ENCODE results near the gene ZBTB16.

Gene ZBTB16

GRCh38 chr11:114059278-114059983 is at the start of gene ZBTB16:
Gene ZBTB16, plus strand, starts transcription at chr11:114059711. Its CDS starts 3,590 bp downstream, at chr11:114063301.
- DNase-seq, result no peak

GRCh38 chr11:114010931-114011330 is 48.6 kb upstream of the ZBTB16 start:
- DNase-seq, result no peak

GRCh38 chr11:114011443-114011842 is 48.1 kb upstream of the ZBTB16 start:
- DNase-seq, result no peak

GRCh38 chr11:114015117-114015516 is 44.4 kb upstream of the ZBTB16 start:
- DNase-seq, result no peak

- DNase-seq, result no peak
These were observed 42.5 kb upstream of the ZBTB16 start for GRCh38 chr11:114016986-114017385.

GRCh38 chr11:114017723-114018122 is 41.8 kb upstream of the ZBTB16 start:
- DNase-seq, result no peak

GRCh38 chr11:114019046-114019445 is 40.5 kb upstream of the ZBTB16 start:
- DNase-seq, result no peak

- no peak for DNase-seq
These were observed 39.9 kb upstream of the ZBTB16 start for GRCh38 chr11:114019574-114019973.

GRCh38 chr11:114025329-114025907 is 34.1 kb upstream of the ZBTB16 start:
- no peak for DNase-seq

- DNase-seq, result no peak
These were observed 33.2 kb upstream of the ZBTB16 start for GRCh38 chr11:114026355-114026754.

GRCh38 chr11:114027391-114027790 is 32.1 kb upstream of the ZBTB16 start:
- no peak for DNase-seq

- no peak for DNase-seq
These were observed 31.6 kb upstream of the ZBTB16 start for GRCh38 chr11:114027926-114028325.

- no peak for DNase-seq
These were observed 28.1 kb upstream of the ZBTB16 start for GRCh38 chr11:114031246-114031966.

GRCh38 chr11:114031967-114032320 is 27.6 kb upstream of the ZBTB16 start:
- DNase-seq, result no peak

- DNase-seq, result no peak
These were observed 26.4 kb upstream of the ZBTB16 start for GRCh38 chr11:114033066-114033465.

- no peak for DNase-seq
These were observed 25.9 kb upstream of the ZBTB16 start for GRCh38 chr11:114033572-114033971.

GRCh38 chr11:114034956-114035355 is 24.6 kb upstream of the ZBTB16 start:
- no peak for DNase-seq

- no peak for DNase-seq
These were observed 23.2 kb upstream of the ZBTB16 start for GRCh38 chr11:114036147-114036811.

- DNase-seq, result no peak
These were observed 22.6 kb upstream of the ZBTB16 start for GRCh38 chr11:114036958-114037357.

- no peak for DNase-seq
These were observed 20.0 kb upstream of the ZBTB16 start for GRCh38 chr11:114039551-114039950.

- DNase-seq, result no peak
These were observed 18.8 kb upstream of the ZBTB16 start for GRCh38 chr11:114040706-114041211.

- DNase-seq, result no peak
These were observed 17.3 kb upstream of the ZBTB16 start for GRCh38 chr11:114042234-114042633.
